Gastrocnemius medialis (tissue), 4 donors: ENCODE results near the gene PCDH1. TPM values are rescaled to one million over a fixed set of nuclear protein-coding genes. Genes with fewer than 3 reads are reported as not detected.
"Not testable (repeated sequence)": the region's sequence is repeated elsewhere in the genome, so short reads cannot be mapped to it uniquely, and the experiment has no call there.

ENCODE experiments used
- ATAC-seq, 2 donors: fragments of 150-250 bp; one replicate each; pipeline ENCODE4 v1.9.1; 2016
- DNase-seq, 2 donors: peaks; one replicate each; pipeline ENCODE4 v3.0.0-alpha.2; 2019
- H3K27ac ChIP-seq, 4 donors: fragments of 200-600 bp; sonication (generic); 1 replicate in 1 of 4; 2 replicates in 3 of 4; pipeline ENCODE4 v1.5.1; 2016 to 2018; ENCODE audit warnings: mild to moderate bottlenecking in 2 of 4, moderate library complexity in 1 of 4
- H3K27me3 ChIP-seq, 3 donors: fragments of 200-600 bp; sonication (generic) in 2 of 3; 1 replicate in 1 of 3; 2 replicates in 2 of 3; pipeline versions ENCODE4 v1.5.1 to v1.6.0; 2016 to 2019; ENCODE audit warnings: mild to moderate bottlenecking in 1 of 3, moderate library complexity in 1 of 3
- H3K36me3 ChIP-seq, 2 donors: fragments of 200-600 bp; sonication (generic) in 1 of 2; one replicate each; pipeline ENCODE4 v1.5.1; 2017 to 2018
- H3K4me1 ChIP-seq, 2 donors: fragments of 200-600 bp; sonication (generic) in 1 of 2; one replicate each; pipeline ENCODE4 v1.5.1; 2016 to 2017; ENCODE audit warnings: mild to moderate bottlenecking in 2 of 2
- H3K4me3 ChIP-seq, 4 donors: fragments of 200-600 bp; sonication (generic) in 3 of 4; 1 replicate in 1 of 4; 2 replicates in 3 of 4; pipeline ENCODE4 v1.5.1; 2016 to 2019; ENCODE audit warnings: mild to moderate bottlenecking in 2 of 4
- H3K9me3 ChIP-seq, 3 donors: fragments of 200-600 bp; sonication (generic) in 2 of 3; 1 replicate in 1 of 3; 2 replicates in 2 of 3; pipeline ENCODE4 v1.5.1; 2016 to 2019
- CTCF ChIP-seq, 5 experiments: fragments of 450-650 bp in 3 of 5; fragments of 200-600 bp in 2 of 5; sonication (generic) in 2 of 5; IDR thresholded peaks in 4 of 5; conservative IDR thresholded peaks in 1 of 5; 1 replicate in 4 of 5; 2 replicates in 1 of 5; pipeline ENCODE4 v1.5.1; 2016 to 2019; ENCODE audit warnings: antibody characterized with exemption in 5 of 5, mild to moderate bottlenecking in 3 of 5, moderate library complexity in 3 of 5
- POLR2A ChIP-seq, 2 donors: fragments of 450-650 bp; IDR thresholded peaks; one replicate each; pipeline ENCODE4 v1.6.1; 2017; ENCODE audit warnings: antibody characterized with exemption in 2 of 2, mild to moderate bottlenecking in 2 of 2, moderate library complexity in 2 of 2
- in situ Hi-C, 4 donors: fragments of 200-750 bp; cut with MboI; loops; one replicate each; pipeline versions ENCODE4 v1.15.0 to v1.8.0; 2017; ENCODE audit warnings: low sequenced_read_pairs in 4 of 4
- intact Hi-C: fragments of 100-400 bp; cut with DNase I; formaldehyde crosslinking; loops from one replicate; pipeline ENCODE4 v1.15.1; 2023; ENCODE audit warnings: low total_unique reads
- total RNA-seq, 4 donors: library from RNA; depleted of rRNA; stranded (reverse); fragments of >200 nt; gene quantifications; one replicate each; pipeline versions ENCODE4 v1.1.0 to v1.2.3, GENCODE V29; 2016

Gene PCDH1
- 10 to 100 TPM; 15.9 to 20.8 (median 18.1) TPM for total RNA-seq

- Histone ChIP-seq H3K4me1 (peaks cover 28 to 32% of the 10 kb centered on the region in 2 donors), H3K27ac (peak within 1 kb of the TSS; percentile 57 to 82 (median 74)), H3K9me3 (no peaks in the 10 kb centered on the region), H3K4me3 (peak within 1 kb of the TSS; percentile 59 to 93 (median 72)), H3K36me3 (no peaks in the 10 kb centered on the region), H3K27me3 (peaks cover 35 to 53% (median 49%) of the 10 kb centered on the region in 3 donors)
- intact Hi-C loops, result loop anchor here (2.0 to 5.0 kb wide), 4 partner anchors 29 to 111 kb away; partner anchors contain the start of gene DELE1
- ATAC-seq (peak; percentile 45 to 51), DNase-seq (no peak)
- TF ChIP-seq CTCF (IDR thresholded peaks at IDR 0.05 in 4 of 5, conservative IDR thresholded peaks at IDR 0.05 in 1 of 5), result no peak
- peak in 1 of 2 donors; percentile 42 for TF ChIP-seq POLR2A (IDR thresholded peaks at IDR 0.05)
- in situ Hi-C loops, result no loop called here
Observed at GRCh38 chr5:141878186-141878710, at the start of gene PCDH1. TSS of gene PCDH1 (minus strand) at chr5:141878410. CDS start at chr5:141878262, 148 bp downstream.

GRCh38 chr5:141926434-141926833, 48.2 kb upstream of the PCDH1 start:
- TF ChIP-seq CTCF (IDR thresholded peaks at IDR 0.05 in 4 of 5, conservative IDR thresholded peaks at IDR 0.05 in 1 of 5) (no peak), POLR2A (IDR thresholded peaks at IDR 0.05) (no peak)
- peak overlapping the region in 1 of 4 donors; percentile 2 for H3K27ac ChIP-seq
- intact Hi-C loops (loop anchor here (10.0 kb wide), 1 partner anchor 602 kb away; the partner anchor contains the start of gene TAF7), in situ Hi-C loops (no loop called here)
- ATAC-seq (no peak), DNase-seq (no peak)
- no peaks in the 10 kb centered on the region for H3K27me3 ChIP-seq
- H3K4me3 ChIP-seq, result no peak overlapping the region
- H3K9me3 ChIP-seq, result no peaks in the 10 kb centered on the region
- H3K36me3 ChIP-seq, result peaks cover 0 to 62% of the 10 kb centered on the region in 2 donors
- H3K4me1 ChIP-seq, result peaks cover 26 to 49% of the 10 kb centered on the region in 2 donors

- DNase-seq (peak; percentile 91 to 93), ATAC-seq (peak; percentile 96 to 97)
- Histone ChIP-seq H3K4me1 (peaks cover 25 to 46% of the 10 kb centered on the region in 2 donors), H3K4me3 (peak within 1 kb of the TSS; percentile 77 to 97 (median 82)), H3K27me3 (no peaks in the 10 kb centered on the region), H3K27ac (peak within 1 kb of the TSS; percentile 94 to 99 (median 96)), H3K36me3 (peaks cover 0 to 36% of the 10 kb centered on the region in 2 donors), H3K9me3 (no peaks in the 10 kb centered on the region)
- TF ChIP-seq CTCF (IDR thresholded peaks at IDR 0.05 in 4 of 5, conservative IDR thresholded peaks at IDR 0.05 in 1 of 5) (no peak), POLR2A (IDR thresholded peaks at IDR 0.05) (peak; percentile 86 to 88)
- in situ Hi-C loops, result no loop called here
- intact Hi-C loops, result loop anchor here (2.0 to 10.0 kb wide), 4 partner anchors 45 to 599 kb away; partner anchors contain the start of genes PCDH1, RNF14 and TAF7
Observed at GRCh38 chr5:141923448-141924313, 45.5 kb upstream of the PCDH1 start, which contains the start of gene DELE1. TSS of gene DELE1 (plus strand) at chr5:141923871. CDS start at chr5:141923942, 71 bp downstream.

- peak in 1 of 2 donors; percentile 12 for ATAC-seq
- H3K27me3 ChIP-seq, in situ Hi-C loops, H3K9me3 ChIP-seq, DNase-seq: not testable (repeated sequence)
- Histone ChIP-seq H3K27ac (peak overlapping the region; percentile 94 to 99 (median 96)), H3K36me3 (peaks cover 0 to 28% of the 10 kb centered on the region in 2 donors), H3K4me3 (peak overlapping the region; percentile 77 to 97 (median 82)), H3K4me1 (peaks cover 25 to 39% of the 10 kb centered on the region in 2 donors)
- intact Hi-C loops, result loop anchor here (2.0 to 10.0 kb wide), 3 partner anchors 44 to 598 kb away; partner anchors contain the start of genes PCDH1 and TAF7
Observed at GRCh38 chr5:141922827-141923447, 44.7 kb upstream of the PCDH1 start.
